Caco-2 (cell line): ENCODE measurements around the gene SLC6A7. TPM values are rescaled to one million over a fixed set of nuclear protein-coding genes. Genes with fewer than 3 reads are reported as not detected.

Experiments used
- BruUV-seq: library from RNA; stranded (reverse); fragments of 400-500 nt; replicated peaks from 2 replicates; lab custom pipeline; 2021; lab: Mats Ljungman, UMichigan
- CTCF ChIA-PET: fragments of 300-600 bp; sonication (Branson Sonifier 250); formaldehyde crosslinking; loops from one replicate; lab custom pipeline; 2022; ENCODE audit warnings: antibody characterized with exemption; lab: Charles Lee
- POLR2A ChIA-PET: fragments of 300-600 bp; sonication (Branson Sonifier 250); formaldehyde crosslinking; loops from one replicate; lab custom pipeline; 2022; ENCODE audit warnings: antibody characterized with exemption; lab: Charles Lee
- DNase-seq, 2 experiments: peaks; one replicate each; pipeline versions ENCODE4 v3.0.0 to v3.0.0-alpha.2; 2020 to 2022
- H3K27me3 ChIP-seq: replicated peaks from 2 replicates; pipeline ENCODE4 v1.6.0; 2011; ENCODE audit warnings: low read length; ENCODE audit not compliant: control insufficient read depth, insufficient read depth
- H3K36me3 ChIP-seq: 2 replicates; pipeline ENCODE4 v1.5.1; 2011; ENCODE audit warnings: low read length; ENCODE audit not compliant: control insufficient read depth, insufficient read depth
- H3K4me1 ChIP-seq: fragments of 250-450 bp; sonication (Bioruptor Pico); 2 replicates; pipeline ENCODE4 v1.5.1; 2020; ENCODE audit warnings: mild to moderate bottlenecking
- H3K4me3 ChIP-seq: 2 replicates; pipeline ENCODE4 v1.5.1; 2011; ENCODE audit warnings: low read depth, mild to moderate bottlenecking, control low read depth, low read length
- H3K9me3 ChIP-seq: fragments of 250-450 bp; sonication (Bioruptor Pico); 2 replicates; pipeline ENCODE4 v1.5.1; 2020; ENCODE audit warnings: mild to moderate bottlenecking, moderate library complexity
- H3K27ac Mint-ChIP-seq: one replicate; pipeline ENCODE4 v1.8.0; 2022; ENCODE audit warnings: mixed read lengths; ENCODE audit not compliant: unreplicated experiment
- H3K27me3 Mint-ChIP-seq: one replicate; pipeline ENCODE4 v1.8.0; 2022; ENCODE audit warnings: mixed read lengths; ENCODE audit not compliant: insufficient read depth, unreplicated experiment
- H3K36me3 Mint-ChIP-seq: one replicate; pipeline ENCODE4 v1.8.0; 2022; ENCODE audit warnings: mild to moderate bottlenecking, mixed read lengths; ENCODE audit not compliant: insufficient read depth, unreplicated experiment
- H3K4me1 Mint-ChIP-seq: one replicate; pipeline ENCODE4 v1.8.0; 2022; ENCODE audit warnings: low read depth, mixed read lengths; ENCODE audit not compliant: unreplicated experiment
- H3K4me3 Mint-ChIP-seq: one replicate; pipeline ENCODE4 v1.8.0; 2022; ENCODE audit warnings: mild to moderate bottlenecking, moderate library complexity, mixed read lengths; ENCODE audit not compliant: unreplicated experiment
- H3K9me3 Mint-ChIP-seq: one replicate; pipeline ENCODE4 v1.8.0; 2022; ENCODE audit warnings: mixed read lengths; ENCODE audit not compliant: unreplicated experiment
- CTCF ChIP-seq, 2 experiments: fragments of 200-600 bp in 1 of 2; IDR thresholded peaks; 1 replicate in 1 of 2; 2 replicates in 1 of 2; pipeline versions ENCODE4 v1.5.1 to v1.8.0; 2011 to 2022; ENCODE audit warnings: antibody characterized with exemption in 1 of 2, control low read depth in 1 of 2, inconsistent platforms in 1 of 2, low read depth in 1 of 2, low read length in 1 of 2, mild to moderate bottlenecking in 1 of 2, moderate library complexity in 1 of 2; ENCODE audit not compliant: insufficient read depth in 1 of 2, severe bottlenecking in 1 of 2, unreplicated experiment in 1 of 2
- intact Hi-C: fragments of 100-400 bp; cut with micrococcal nuclease; formaldehyde crosslinking; loops from one replicate; pipeline ENCODE4 v1.10.0; 2022; ENCODE audit not compliant: unreplicated experiment
- total RNA-seq: library from RNA; stranded (reverse); gene quantifications from 2 replicates; pipeline ENCODE4 v1.2.3, GENCODE V29; 2022

SLC6A7 gene
- total RNA-seq, 1 experiment from 2014 or later, result not detected

GRCh38 chr5:150243590-150243989 lies 53.7 kb downstream of the SLC6A7 start:
- Histone ChIP-seq H3K4me3 (no peak overlapping the region), H3K27me3 (no peaks in the 10 kb centered on the region), H3K36me3 (no peaks in the 10 kb centered on the region; the same call in 1 of the 2 replicates), H3K4me1 (no peaks in the 10 kb centered on the region), H3K9me3 (no peaks in the 10 kb centered on the region)
- Mint-ChIP-seq H3K4me1 (no peaks in the 10 kb centered on the region), H3K27ac (no peak overlapping the region), H3K9me3 (no peaks in the 10 kb centered on the region), H3K36me3 (no peaks in the 10 kb centered on the region), H3K27me3 (no peaks in the 10 kb centered on the region), H3K4me3 (no peak overlapping the region)
- ChIA-PET POLR2A (no interaction called here), CTCF (no interaction called here)
- BruUV-seq, result no TSS peak
- TF ChIP-seq CTCF (IDR thresholded peaks at IDR 0.05; ENCODE audit: insufficient read depth in 1 of 2, low read depth in 1 of 2, low read length in 1 of 2, severe bottlenecking in 1 of 2, unreplicated experiment in 1 of 2), result no peak
- intact Hi-C loops, result no loop called here
- no peak for DNase-seq

GRCh38 chr5:150244209-150244608 lies 54.3 kb downstream of the SLC6A7 start:
- no peak overlapping the region for H3K4me3 Mint-ChIP-seq
- Histone ChIP-seq H3K4me1 (no peaks in the 10 kb centered on the region), H3K36me3 (no peaks in the 10 kb centered on the region; the same call in 1 of the 2 replicates), H3K4me3 (no peak overlapping the region), H3K27me3 (no peaks in the 10 kb centered on the region), H3K9me3 (no peaks in the 10 kb centered on the region)
- ChIA-PET CTCF (no interaction called here), POLR2A (no interaction called here)
- no peaks in the 10 kb centered on the region for H3K4me1 Mint-ChIP-seq
- no TSS peak for BruUV-seq
- H3K9me3 Mint-ChIP-seq, result no peaks in the 10 kb centered on the region
- H3K27me3 Mint-ChIP-seq, result no peaks in the 10 kb centered on the region
- TF ChIP-seq CTCF (IDR thresholded peaks at IDR 0.05; ENCODE audit: insufficient read depth in 1 of 2, low read depth in 1 of 2, low read length in 1 of 2, severe bottlenecking in 1 of 2, unreplicated experiment in 1 of 2), result no peak
- H3K27ac Mint-ChIP-seq, result no peak overlapping the region
- intact Hi-C loops, result no loop called here
- no peak for DNase-seq
- no peaks in the 10 kb centered on the region for H3K36me3 Mint-ChIP-seq

GRCh38 chr5:150245111-150245789 lies 55.4 kb downstream of the SLC6A7 start:
- H3K36me3 Mint-ChIP-seq, result no peaks in the 10 kb centered on the region

More at GRCh38 chr5:150245111-150245789, 55.4 kb downstream of the SLC6A7 start:
- H3K27ac Mint-ChIP-seq, result peak overlapping the region; percentile 8
- no peaks in the 10 kb centered on the region for H3K9me3 Mint-ChIP-seq
- POLR2A ChIA-PET, result no interaction called here
- H3K4me3 Mint-ChIP-seq, result no peak overlapping the region
- no TSS peak for BruUV-seq
- intact Hi-C loops, result no loop called here
- H3K27me3 Mint-ChIP-seq, result no peaks in the 10 kb centered on the region
- Histone ChIP-seq H3K9me3 (no peaks in the 10 kb centered on the region), H3K27me3 (no peaks in the 10 kb centered on the region), H3K36me3 (no peaks in the 10 kb centered on the region), H3K4me1 (no peaks in the 10 kb centered on the region), H3K4me3 (no peak overlapping the region)
- no peak for DNase-seq
- no peak for TF ChIP-seq CTCF (IDR thresholded peaks at IDR 0.05; ENCODE audit: insufficient read depth in 1 of 2, low read depth in 1 of 2, low read length in 1 of 2, severe bottlenecking in 1 of 2, unreplicated experiment in 1 of 2)
- no peaks in the 10 kb centered on the region for H3K4me1 Mint-ChIP-seq
- CTCF ChIA-PET, result no interaction called here
